GM19397 (cell line): Measurements from ENCODE around the gene ZNF367.
"Not testable (repeated sequence)": the region's sequence is repeated elsewhere in the genome, so short reads cannot be mapped to it uniquely, and the experiment has no call there.

ENCODE experiments used
- ATAC-seq: cut with Tn5 transposase; IDR thresholded peaks from one replicate; pipeline ENCODE4 v1.9.1; 2021; ENCODE audit warnings: mild to moderate bottlenecking, moderate library complexity; ENCODE audit not compliant: unreplicated experiment

The ZNF367 gene

GRCh38 chr9:96375507-96375906, 42.7 kb downstream of the ZNF367 start:
- not testable (repeated sequence) for ATAC-seq

GRCh38 chr9:96367943-96368342, 50.2 kb downstream of the ZNF367 start:
- no peak for ATAC-seq

- no peak for ATAC-seq
Observed at GRCh38 chr9:96363175-96363967, 54.8 kb downstream of the ZNF367 start.

GRCh38 chr9:96362119-96362518, 56.1 kb downstream of the ZNF367 start:
- ATAC-seq = not testable (repeated sequence)

GRCh38 chr9:96361668-96362067, 56.5 kb downstream of the ZNF367 start:
- ATAC-seq = no peak

GRCh38 chr9:96360976-96361375, 57.2 kb downstream of the ZNF367 start:
- ATAC-seq = no peak

GRCh38 chr9:96360523-96360922, 57.6 kb downstream of the ZNF367 start:
- not testable (repeated sequence) for ATAC-seq

GRCh38 chr9:96350866-96351265, 67.3 kb downstream of the ZNF367 start:
- no peak for ATAC-seq

GRCh38 chr9:96348261-96348660, 69.9 kb downstream of the ZNF367 start:
- ATAC-seq = no peak

GRCh38 chr9:96345551-96345950, 72.6 kb downstream of the ZNF367 start:
- no peak for ATAC-seq

GRCh38 chr9:96344458-96345180, 73.6 kb downstream of the ZNF367 start:
- ATAC-seq = no peak

- no peak for ATAC-seq
Observed at GRCh38 chr9:96343515-96344360, 74.4 kb downstream of the ZNF367 start.

GRCh38 chr9:96342571-96343245, 75.5 kb downstream of the ZNF367 start:
- ATAC-seq = no peak

- ATAC-seq = no peak
Observed at GRCh38 chr9:96340707-96341106, 77.5 kb downstream of the ZNF367 start.

GRCh38 chr9:96338299-96338698, 79.9 kb downstream of the ZNF367 start:
- ATAC-seq = no peak
